ENCODE results near the gene PROSER3. TPM values are rescaled to one million over a fixed set of nuclear protein-coding genes. Genes with fewer than 3 reads are reported as not detected.

Gene PROSER3
- total and polyA plus RNA-seq, 2 of the 13 experiments (the other 11 are each of a cell fraction or from before 2014, with no cell fraction given): 5.1 to 5.7 TPM

DNA sequence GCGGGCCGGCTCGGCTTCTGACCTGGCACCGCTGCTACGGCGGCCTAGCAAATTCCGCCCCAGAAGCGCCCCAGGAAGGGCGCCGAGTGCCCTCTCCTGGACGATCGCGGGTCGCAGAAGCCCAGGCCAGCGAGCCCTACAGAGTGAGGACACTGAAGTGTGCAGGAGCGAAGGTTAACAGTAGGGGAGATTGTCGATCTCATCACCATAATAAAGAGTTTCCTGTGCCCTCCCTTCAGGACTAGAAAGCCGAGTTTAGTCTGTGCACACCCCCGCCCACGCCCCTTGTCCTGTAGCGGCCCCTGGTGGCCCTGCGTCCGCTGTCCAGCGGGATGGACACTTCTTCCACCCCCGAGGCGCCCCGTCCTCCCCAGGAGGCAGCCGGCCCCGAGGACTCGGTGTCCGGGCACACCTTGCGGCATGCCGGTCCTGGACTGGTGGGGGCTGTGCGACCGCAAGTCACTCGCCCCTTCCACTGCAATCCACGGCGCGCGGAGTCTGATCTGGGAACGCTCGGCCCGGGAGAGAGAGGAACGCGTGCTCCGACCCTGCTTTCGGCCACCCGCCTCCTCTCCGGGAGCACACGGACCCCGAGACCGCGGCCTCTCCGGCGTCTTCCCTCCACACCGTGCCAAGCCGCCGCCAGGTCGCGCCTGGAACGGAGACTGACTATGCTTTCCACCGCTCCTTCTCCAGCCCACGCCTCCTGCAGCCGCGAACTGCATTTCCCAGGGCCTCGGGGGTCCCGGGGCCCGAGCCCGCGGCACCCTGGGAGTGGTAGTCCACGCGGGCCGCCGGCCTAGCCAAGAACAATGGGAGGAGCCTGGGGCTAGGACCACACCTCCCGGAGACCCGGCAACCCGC, 40.9 kb upstream of the PROSER3 start (continued):
- TF ChIP-seq, protein P1, sequence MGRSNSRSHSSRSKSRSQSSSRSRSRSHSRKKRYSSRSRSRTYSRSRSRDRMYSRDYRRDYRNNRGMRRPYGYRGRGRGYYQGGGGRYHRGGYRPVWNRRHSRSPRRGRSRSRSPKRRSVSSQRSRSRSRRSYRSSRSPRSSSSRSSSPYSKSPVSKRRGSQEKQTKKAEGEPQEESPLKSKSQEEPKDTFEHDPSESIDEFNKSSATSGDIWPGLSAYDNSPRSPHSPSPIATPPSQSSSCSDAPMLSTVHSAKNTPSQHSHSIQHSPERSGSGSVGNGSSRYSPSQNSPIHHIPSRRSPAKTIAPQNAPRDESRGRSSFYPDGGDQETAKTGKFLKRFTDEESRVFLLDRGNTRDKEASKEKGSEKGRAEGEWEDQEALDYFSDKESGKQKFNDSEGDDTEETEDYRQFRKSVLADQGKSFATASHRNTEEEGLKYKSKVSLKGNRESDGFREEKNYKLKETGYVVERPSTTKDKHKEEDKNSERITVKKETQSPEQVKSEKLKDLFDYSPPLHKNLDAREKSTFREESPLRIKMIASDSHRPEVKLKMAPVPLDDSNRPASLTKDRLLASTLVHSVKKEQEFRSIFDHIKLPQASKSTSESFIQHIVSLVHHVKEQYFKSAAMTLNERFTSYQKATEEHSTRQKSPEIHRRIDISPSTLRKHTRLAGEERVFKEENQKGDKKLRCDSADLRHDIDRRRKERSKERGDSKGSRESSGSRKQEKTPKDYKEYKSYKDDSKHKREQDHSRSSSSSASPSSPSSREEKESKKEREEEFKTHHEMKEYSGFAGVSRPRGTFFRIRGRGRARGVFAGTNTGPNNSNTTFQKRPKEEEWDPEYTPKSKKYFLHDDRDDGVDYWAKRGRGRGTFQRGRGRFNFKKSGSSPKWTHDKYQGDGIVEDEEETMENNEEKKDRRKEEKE (IDR thresholded peaks at IDR 0.05): no peak
- TF ChIP-seq ZNF264 (CRISPR knock-in tag; IDR thresholded peaks at IDR 0.05) (peak; percentile 66; the same call in 1 of the 2 replicates), TOPORS (CRISPR knock-in tag; IDR thresholded peaks at IDR 0.05) (peak; percentile 65; the same call in 1 of the 2 replicates), ZSCAN31 (CRISPR knock-in tag; IDR thresholded peaks at IDR 0.05; ENCODE audit: low read depth) (peak; percentile 69; the same call in 1 of the 2 replicates), ZFAT (CRISPR knock-in tag; conservative IDR thresholded peaks at IDR 0.05) (peak; percentile 59; the same call in 1 of the 2 replicates)

DNA sequence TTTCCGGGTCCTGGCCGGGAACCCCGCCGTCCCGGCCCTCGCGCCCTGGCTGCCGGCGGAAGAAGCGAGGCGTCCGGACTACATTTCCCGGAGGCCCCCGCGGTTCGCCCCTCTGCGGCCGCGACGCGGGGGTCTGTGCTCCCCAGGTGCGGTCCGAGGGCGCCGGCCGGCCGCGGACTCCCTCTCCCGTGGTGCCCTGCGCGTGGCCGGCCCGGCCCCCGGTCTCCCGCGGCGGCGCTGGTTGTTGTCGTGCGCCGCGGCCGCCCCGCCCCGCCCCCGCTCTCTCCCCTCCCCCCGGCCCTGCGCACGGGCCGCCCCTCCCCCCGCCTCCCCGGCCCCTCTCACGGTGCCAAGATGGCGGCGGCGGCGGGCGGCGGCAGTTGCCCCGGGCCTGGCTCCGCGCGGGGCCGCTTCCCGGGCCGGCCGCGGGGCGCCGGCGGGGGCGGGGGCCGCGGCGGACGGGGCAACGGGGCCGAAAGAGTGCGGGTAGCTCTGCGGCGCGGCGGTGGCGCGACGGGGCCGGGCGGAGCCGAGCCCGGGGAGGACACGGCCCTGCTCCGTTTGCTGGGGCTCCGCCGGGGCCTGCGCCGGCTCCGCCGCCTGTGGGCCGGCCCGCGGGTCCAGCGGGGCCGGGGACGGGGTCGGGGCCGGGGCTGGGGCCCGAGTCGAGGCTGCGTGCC, 40.2 kb upstream of the PROSER3 start, which contains the start of gene KMT2B:
Gene KMT2B (plus strand): TSS at position 339 of the 680 bp plus-strand sequence. CDS start 16 bp downstream, at position 355.
- no peak for ATAC-seq
- H3K79me2 ChIP-seq (ENCODE audit: insufficient read depth, low read length): peaks cover 21% of the 10 kb centered on the region
- WGBS (ENCODE audit: low lambda C conversion rate): 2% methylated on average over 10 of the region's 109 CpGs
- TF ChIP-seq ZNF652 (CRISPR knock-in tag; IDR thresholded peaks at IDR 0.05; ENCODE audit: borderline replicate concordance, low read depth) (no peak), TEAD3 (CRISPR knock-in tag; optimal IDR thresholded peaks at IDR 0.05; ENCODE audit: borderline replicate concordance) (no peak), DR1 (CRISPR knock-in tag; IDR thresholded peaks at IDR 0.05) (no peak; the same call in 1 of the 2 replicates), NRL (CRISPR knock-in tag; IDR thresholded peaks at IDR 0.05; ENCODE audit: borderline replicate concordance) (no peak), HMGA1 (CRISPR knock-in tag; conservative IDR thresholded peaks at IDR 0.05) (no peak), ZNF777 (CRISPR knock-in tag; IDR thresholded peaks at IDR 0.05) (no peak; the same call in 1 of the 2 replicates), EHMT2 (IDR thresholded peaks at IDR 0.05; ENCODE audit: borderline replicate concordance, low read depth, low read length) (no peak), BORCS8-MEF2B (CRISPR knock-in tag; IDR thresholded peaks at IDR 0.05) (no peak), GPN1 (CRISPR knock-in tag; IDR thresholded peaks at IDR 0.05; ENCODE audit: borderline replicate concordance) (no peak), ETV6 (CRISPR knock-in tag; conservative IDR thresholded peaks at IDR 0.05) (no peak)
- TF ChIP-seq, protein P2, sequence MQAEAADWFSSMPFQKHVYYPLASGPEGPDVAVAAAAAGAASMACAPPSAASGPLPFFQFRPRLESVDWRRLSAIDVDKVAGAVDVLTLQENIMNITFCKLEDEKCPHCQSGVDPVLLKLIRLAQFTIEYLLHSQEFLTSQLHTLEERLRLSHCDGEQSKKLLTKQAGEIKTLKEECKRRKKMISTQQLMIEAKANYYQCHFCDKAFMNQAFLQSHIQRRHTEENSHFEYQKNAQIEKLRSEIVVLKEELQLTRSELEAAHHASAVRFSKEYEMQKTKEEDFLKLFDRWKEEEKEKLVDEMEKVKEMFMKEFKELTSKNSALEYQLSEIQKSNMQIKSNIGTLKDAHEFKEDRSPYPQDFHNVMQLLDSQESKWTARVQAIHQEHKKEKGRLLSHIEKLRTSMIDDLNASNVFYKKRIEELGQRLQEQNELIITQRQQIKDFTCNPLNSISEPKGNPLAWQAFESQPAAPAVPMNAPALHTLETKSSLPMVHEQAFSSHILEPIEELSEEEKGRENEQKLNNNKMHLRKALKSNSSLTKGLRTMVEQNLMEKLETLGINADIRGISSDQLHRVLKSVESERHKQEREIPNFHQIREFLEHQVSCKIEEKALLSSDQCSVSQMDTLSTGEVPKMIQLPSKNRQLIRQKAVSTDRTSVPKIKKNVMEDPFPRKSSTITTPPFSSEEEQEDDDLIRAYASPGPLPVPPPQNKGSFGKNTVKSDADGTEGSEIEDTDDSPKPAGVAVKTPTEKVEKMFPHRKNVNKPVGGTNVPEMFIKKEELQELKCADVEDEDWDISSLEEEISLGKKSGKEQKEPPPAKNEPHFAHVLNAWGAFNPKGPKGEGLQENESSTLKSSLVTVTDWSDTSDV (CRISPR knock-in tag; IDR thresholded peaks at IDR 0.05): no peak

More for the DNA sequence above, 40.2 kb upstream of the PROSER3 start, which contains the start of gene KMT2B:
- H3K4me1 ChIP-seq (ENCODE audit: insufficient read depth, low read length): peaks cover 34% of the 10 kb centered on the region
- ChIA-PET POLR2A (interaction anchor here (2.0 to 4.6 kb wide), 3 partner anchors 21 to 30 kb away, joined by 11 to 69 read pairs (median 19); partner anchors contain the start of genes LIN37, PSENEN and U2AF1L4), CTCF (ENCODE audit: low intra/inter-chr PET ratio, low total read pairs) (interaction anchor here (1.2 to 7.0 kb wide), 6 partner anchors 16 to 214 kb away, joined by 3 to 201 read pairs (median 8); no protein-coding TSS in a partner anchor)
- H3K9ac ChIP-seq (ENCODE audit: insufficient read depth, low read depth, low read length): peak within 1 kb of the TSS; percentile 88
- H3K27ac ChIP-seq (ENCODE audit: extremely low read length, insufficient read depth, low read length): peak within 1 kb of the TSS; percentile 78
- no peaks in the 10 kb centered on the region for H3K27me3 ChIP-seq (ENCODE audit: control insufficient read depth in 1 of 2, insufficient read depth in 2 of 2, low read length in 2 of 2)
- peak within 1 kb of the TSS; percentile 93 to 99 (median 97) for H3K4me3 ChIP-seq (replicated peaks in 1 of 3; ENCODE audit: insufficient read depth in 1 of 3, low read depth in 2 of 3, low read length in 3 of 3)
- H3K36me3 ChIP-seq (replicated peaks in 1 of 2; ENCODE audit: control insufficient read depth in 1 of 2, insufficient read depth in 2 of 2, low read length in 2 of 2): peaks cover 10 to 23% of the 10 kb centered on the region in 2 experiments
- H3K4me2 ChIP-seq (ENCODE audit: low read depth, low read length): peak within 1 kb of the TSS; percentile 96
- no peaks in the 10 kb centered on the region for H3K9me3 ChIP-seq (ENCODE audit: low read length)
- H4K20me1 ChIP-seq (ENCODE audit: insufficient read depth, low read length): peaks cover 8% of the 10 kb centered on the region
- in situ Hi-C loops (cut with HindIII; ENCODE audit: extremely low pct_ligation_motif_present, low pct_unique_long_range_greater_than_20kb): loop anchor here (5.0 kb wide), 1 partner anchor 171 kb away; the partner anchor contains the start of gene TMEM147
- no peak for DNase-seq (ENCODE audit: low spot score)
- intact Hi-C loops (cut with micrococcal nuclease; ENCODE audit: unreplicated experiment): loop anchor here (1.0 to 2.0 kb wide), 2 partner anchors 23 to 169 kb away; no protein-coding TSS in a partner anchor
- H2AFZ ChIP-seq (ENCODE audit: low read length): peak within 1 kb of the TSS; percentile 12
- FAIRE-seq: no peak
- no TSS peak for BruUV-seq (replicated peaks)

Measured in HepG2 (cell line).